HEK293 (cell line): Measurements from ENCODE around the gene MUC2.

Experiments used
- CTCF ChIA-PET: fragments of 350-600 bp; formaldehyde crosslinking; extraction: SDS; loops from one replicate; lab custom pipeline; 2021; ENCODE audit warnings: antibody characterized with exemption; lab: Yijun Ruan, JAX
- POLR2A ChIA-PET: fragments of 300-600 bp; formaldehyde crosslinking; extraction: SDS; loops from one replicate; lab custom pipeline; 2020; ENCODE audit warnings: antibody characterized with exemption, inconsistent platforms; lab: Yijun Ruan, JAX
- H3K27ac ChIP-seq: fragments of 200-500 bp; sonication (Bioruptor generic); 2 replicates; pipeline ENCODE4 v1.5.1; 2014; ENCODE audit warnings: low read depth, low read length, control low read depth, inconsistent platforms; ENCODE audit errors: extremely low read depth
- H3K36me3 ChIP-seq, 2 experiments: fragments of 200-500 bp in 1 of 2; sonication (Bioruptor generic) in 1 of 2; 1 replicate in 1 of 2; 2 replicates in 1 of 2; pipeline ENCODE4 v1.5.1; 2014 to 2017; ENCODE audit warnings: inconsistent platforms in 2 of 2, low read length in 2 of 2; ENCODE audit not compliant: control insufficient read depth in 2 of 2, insufficient read depth in 1 of 2
- H3K4me1 ChIP-seq: fragments of 200-500 bp; sonication (Bioruptor generic); 2 replicates; pipeline ENCODE4 v1.5.1; 2014; ENCODE audit warnings: mild to moderate bottlenecking, low read length, inconsistent platforms; ENCODE audit not compliant: control insufficient read depth, insufficient read depth
- H3K4me3 ChIP-seq: 2 replicates; pipeline ENCODE4 v1.5.1; 2011; ENCODE audit warnings: low read depth, mild to moderate bottlenecking, control low read depth, low read length, moderate library complexity
- H3K9me3 ChIP-seq: fragments of 200-500 bp; sonication (Bioruptor generic); 2 replicates; pipeline ENCODE4 v1.5.1; 2014; ENCODE audit warnings: low read depth, low read length, inconsistent platforms; ENCODE audit not compliant: control insufficient read depth, insufficient read depth
- GLIS1 ChIP-seq: fragments of 450-650 bp; formaldehyde crosslinking; IDR thresholded peaks from 2 replicates; pipeline ENCODE4 v1.5.1; 2016; ENCODE audit warnings: missing biosample characterization, missing genetic modification characterization
- KLF1 ChIP-seq: fragments of 450-650 bp; formaldehyde crosslinking; IDR thresholded peaks from 2 replicates; pipeline ENCODE4 v1.5.1; 2016; ENCODE audit warnings: missing biosample characterization, missing genetic modification characterization
- KLF9 ChIP-seq: fragments of 450-650 bp; formaldehyde crosslinking; IDR thresholded peaks from 2 replicates; pipeline ENCODE4 v1.5.1; 2016; ENCODE audit warnings: missing biosample characterization, missing genetic modification characterization, low read depth
- ZFP37 ChIP-seq: fragments of 450-650 bp; formaldehyde crosslinking; IDR thresholded peaks from 2 replicates; pipeline ENCODE4 v1.5.1; 2016; ENCODE audit warnings: missing biosample characterization, missing genetic modification characterization
- ZNF132 ChIP-seq: fragments of 450-650 bp; formaldehyde crosslinking; IDR thresholded peaks from 2 replicates; pipeline ENCODE4 v1.5.1; 2017; ENCODE audit warnings: missing biosample characterization, missing genetic modification characterization, borderline replicate concordance
- ZNF138 ChIP-seq: fragments of 450-650 bp; formaldehyde crosslinking; IDR thresholded peaks from 2 replicates; pipeline ENCODE4 v1.5.1; 2016; ENCODE audit warnings: missing biosample characterization, missing genetic modification characterization, borderline replicate concordance
- ZNF140 ChIP-seq: fragments of 450-650 bp; formaldehyde crosslinking; IDR thresholded peaks from 2 replicates; pipeline ENCODE4 v1.5.1; 2016; ENCODE audit warnings: missing biosample characterization, missing genetic modification characterization
- ZNF239 ChIP-seq: fragments of 450-650 bp; formaldehyde crosslinking; IDR thresholded peaks from 2 replicates; pipeline ENCODE4 v1.5.1; 2016; ENCODE audit warnings: missing biosample characterization, missing genetic modification characterization
- ZNF311 ChIP-seq: fragments of 450-650 bp; formaldehyde crosslinking; IDR thresholded peaks from 2 replicates; pipeline ENCODE4 v1.5.1; 2017; ENCODE audit warnings: missing biosample characterization, missing genetic modification characterization, borderline replicate concordance
- ZNF473 ChIP-seq: fragments of 450-650 bp; formaldehyde crosslinking; IDR thresholded peaks from 2 replicates; pipeline ENCODE4 v1.5.1; 2017; ENCODE audit warnings: missing biosample characterization, missing genetic modification characterization
- ZNF707 ChIP-seq: fragments of 450-650 bp; formaldehyde crosslinking; IDR thresholded peaks from 2 replicates; pipeline ENCODE4 v1.5.1; 2016; ENCODE audit warnings: missing biosample characterization, missing genetic modification characterization
- ZNF792 ChIP-seq: fragments of 450-650 bp; formaldehyde crosslinking; IDR thresholded peaks from 2 replicates; pipeline ENCODE4 v1.5.1; 2016; ENCODE audit warnings: missing biosample characterization, missing genetic modification characterization
- TF ChIP-seq, protein P1 (sequence below): fragments of 450-650 bp; formaldehyde crosslinking; IDR thresholded peaks from 2 replicates; pipeline ENCODE4 v1.5.1; 2016; ENCODE audit warnings: missing biosample characterization, missing genetic modification characterization
- TF ChIP-seq, protein P2 (sequence below): fragments of 450-650 bp; formaldehyde crosslinking; IDR thresholded peaks from 2 replicates; pipeline ENCODE4 v1.5.1; 2016; ENCODE audit warnings: missing biosample characterization, missing genetic modification characterization, low read depth
- TF ChIP-seq, protein P3 (sequence below): fragments of 450-650 bp; formaldehyde crosslinking; IDR thresholded peaks from 2 replicates; pipeline ENCODE4 v1.5.1; 2017; ENCODE audit warnings: missing biosample characterization, missing genetic modification characterization
- TF ChIP-seq, protein P4 (sequence below): fragments of 450-650 bp; formaldehyde crosslinking; IDR thresholded peaks from 2 replicates; pipeline ENCODE4 v1.5.1; 2016; ENCODE audit warnings: missing biosample characterization, missing genetic modification characterization
- TF ChIP-seq, protein P5 (sequence below): fragments of 450-650 bp; formaldehyde crosslinking; IDR thresholded peaks from 2 replicates; pipeline ENCODE4 v1.5.1; 2016; ENCODE audit warnings: missing biosample characterization, missing genetic modification characterization
- TF ChIP-seq, protein P6 (sequence below): IDR thresholded peaks from 2 replicates; pipeline ENCODE4 v1.6.1; 2011; ENCODE audit warnings: mild to moderate bottlenecking, low read depth, low read length, borderline replicate concordance
- TF ChIP-seq, protein P7 (sequence below): fragments of 450-650 bp; formaldehyde crosslinking; IDR thresholded peaks from 2 replicates; pipeline ENCODE4 v1.5.1; 2016; ENCODE audit warnings: missing biosample characterization, missing genetic modification characterization
- TF ChIP-seq, protein P8 (sequence below): fragments of 450-650 bp; formaldehyde crosslinking; IDR thresholded peaks from 2 replicates; pipeline ENCODE4 v1.5.1; 2016; ENCODE audit warnings: missing biosample characterization, missing genetic modification characterization

Gene MUC2

DNA sequence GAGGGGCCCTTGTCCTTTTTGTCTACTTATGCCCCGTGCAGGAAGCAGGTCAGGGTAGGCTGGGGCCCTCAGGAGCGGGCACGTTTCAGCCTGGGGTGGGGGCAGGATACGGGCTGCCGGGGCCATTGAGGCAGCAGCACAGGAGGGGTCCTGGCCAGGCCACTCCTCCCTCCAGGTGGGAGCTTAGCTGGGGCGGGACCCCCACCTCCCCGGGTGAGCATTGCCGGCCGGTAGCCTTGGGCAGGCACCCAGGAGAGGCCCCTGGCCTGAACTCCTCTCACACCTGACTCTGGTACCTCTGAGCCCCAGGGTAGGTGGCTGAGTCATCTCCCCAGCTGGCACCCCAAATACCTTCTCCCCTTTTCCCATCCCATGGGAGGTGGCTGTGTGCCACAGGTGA, 33.2 kb upstream of the MUC2 start:
- H3K4me1 ChIP-seq = no peaks in the 10 kb centered on the region

More for the DNA sequence above, 33.2 kb upstream of the MUC2 start:
- Histone ChIP-seq H3K9me3 (no peaks in the 10 kb centered on the region), H3K36me3 (no peaks in the 10 kb centered on the region)
- POLR2A ChIA-PET = interaction anchor here (0.6 kb wide), 1 partner anchor 124 kb away, joined by 5 read pairs; no protein-coding TSS in a partner anchor
- TF ChIP-seq ZNF132 (tag by site-specific recombination) = no peak
- TF ChIP-seq ZNF473 (tag by site-specific recombination) = no peak
- TF ChIP-seq, protein P1, sequence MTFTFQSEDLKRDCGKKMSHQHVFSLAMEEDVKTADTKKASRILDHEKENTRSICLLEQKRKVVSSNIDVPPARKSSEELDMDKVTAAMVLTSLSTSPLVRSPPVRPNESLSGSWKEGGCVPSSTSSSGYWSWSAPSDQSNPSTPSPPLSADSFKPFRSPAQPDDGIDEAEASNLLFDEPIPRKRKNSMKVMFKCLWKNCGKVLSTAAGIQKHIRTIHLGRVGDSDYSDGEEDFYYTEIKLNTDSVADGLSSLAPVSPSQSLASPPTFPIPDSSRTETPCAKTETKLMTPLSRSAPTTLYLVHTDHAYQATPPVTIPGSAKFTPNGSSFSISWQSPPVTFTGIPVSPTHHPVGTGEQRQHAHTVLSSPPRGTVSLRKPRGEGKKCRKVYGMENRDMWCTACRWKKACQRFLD (tag by site-specific recombination) = no peak
- TF ChIP-seq, protein P2, sequence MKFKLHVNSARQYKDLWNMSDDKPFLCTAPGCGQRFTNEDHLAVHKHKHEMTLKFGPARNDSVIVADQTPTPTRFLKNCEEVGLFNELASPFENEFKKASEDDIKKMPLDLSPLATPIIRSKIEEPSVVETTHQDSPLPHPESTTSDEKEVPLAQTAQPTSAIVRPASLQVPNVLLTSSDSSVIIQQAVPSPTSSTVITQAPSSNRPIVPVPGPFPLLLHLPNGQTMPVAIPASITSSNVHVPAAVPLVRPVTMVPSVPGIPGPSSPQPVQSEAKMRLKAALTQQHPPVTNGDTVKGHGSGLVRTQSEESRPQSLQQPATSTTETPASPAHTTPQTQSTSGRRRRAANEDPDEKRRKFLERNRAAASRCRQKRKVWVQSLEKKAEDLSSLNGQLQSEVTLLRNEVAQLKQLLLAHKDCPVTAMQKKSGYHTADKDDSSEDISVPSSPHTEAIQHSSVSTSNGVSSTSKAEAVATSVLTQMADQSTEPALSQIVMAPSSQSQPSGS (tag by site-specific recombination) = no peak
- TF ChIP-seq KLF1 (tag by site-specific recombination) = no peak
- no peak for TF ChIP-seq ZNF792 (tag by site-specific recombination)
- no peak for TF ChIP-seq ZNF239
- TF ChIP-seq KLF9 = no peak
- TF ChIP-seq, protein P3, sequence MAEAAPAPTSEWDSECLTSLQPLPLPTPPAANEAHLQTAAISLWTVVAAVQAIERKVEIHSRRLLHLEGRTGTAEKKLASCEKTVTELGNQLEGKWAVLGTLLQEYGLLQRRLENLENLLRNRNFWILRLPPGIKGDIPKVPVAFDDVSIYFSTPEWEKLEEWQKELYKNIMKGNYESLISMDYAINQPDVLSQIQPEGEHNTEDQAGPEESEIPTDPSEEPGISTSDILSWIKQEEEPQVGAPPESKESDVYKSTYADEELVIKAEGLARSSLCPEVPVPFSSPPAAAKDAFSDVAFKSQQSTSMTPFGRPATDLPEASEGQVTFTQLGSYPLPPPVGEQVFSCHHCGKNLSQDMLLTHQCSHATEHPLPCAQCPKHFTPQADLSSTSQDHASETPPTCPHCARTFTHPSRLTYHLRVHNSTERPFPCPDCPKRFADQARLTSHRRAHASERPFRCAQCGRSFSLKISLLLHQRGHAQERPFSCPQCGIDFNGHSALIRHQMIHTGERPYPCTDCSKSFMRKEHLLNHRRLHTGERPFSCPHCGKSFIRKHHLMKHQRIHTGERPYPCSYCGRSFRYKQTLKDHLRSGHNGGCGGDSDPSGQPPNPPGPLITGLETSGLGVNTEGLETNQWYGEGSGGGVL (tag by site-specific recombination) = no peak
- no peak for TF ChIP-seq ZFP37
- no peak for TF ChIP-seq ZNF707
- TF ChIP-seq GLIS1 = no peak
- no peak for TF ChIP-seq ZNF138 (tag by site-specific recombination)
- TF ChIP-seq, protein P4, sequence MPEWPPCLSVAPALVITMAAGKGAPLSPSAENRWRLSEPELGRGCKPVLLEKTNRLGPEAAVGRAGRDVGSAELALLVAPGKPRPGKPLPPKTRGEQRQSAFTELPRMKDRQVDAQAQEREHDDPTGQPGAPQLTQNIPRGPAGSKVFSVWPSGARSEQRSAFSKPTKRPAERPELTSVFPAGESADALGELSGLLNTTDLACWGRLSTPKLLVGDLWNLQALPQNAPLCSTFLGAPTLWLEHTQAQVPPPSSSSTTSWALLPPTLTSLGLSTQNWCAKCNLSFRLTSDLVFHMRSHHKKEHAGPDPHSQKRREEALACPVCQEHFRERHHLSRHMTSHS = no peak
- no peak for TF ChIP-seq ZNF140 (tag by site-specific recombination)
- TF ChIP-seq, protein P5, sequence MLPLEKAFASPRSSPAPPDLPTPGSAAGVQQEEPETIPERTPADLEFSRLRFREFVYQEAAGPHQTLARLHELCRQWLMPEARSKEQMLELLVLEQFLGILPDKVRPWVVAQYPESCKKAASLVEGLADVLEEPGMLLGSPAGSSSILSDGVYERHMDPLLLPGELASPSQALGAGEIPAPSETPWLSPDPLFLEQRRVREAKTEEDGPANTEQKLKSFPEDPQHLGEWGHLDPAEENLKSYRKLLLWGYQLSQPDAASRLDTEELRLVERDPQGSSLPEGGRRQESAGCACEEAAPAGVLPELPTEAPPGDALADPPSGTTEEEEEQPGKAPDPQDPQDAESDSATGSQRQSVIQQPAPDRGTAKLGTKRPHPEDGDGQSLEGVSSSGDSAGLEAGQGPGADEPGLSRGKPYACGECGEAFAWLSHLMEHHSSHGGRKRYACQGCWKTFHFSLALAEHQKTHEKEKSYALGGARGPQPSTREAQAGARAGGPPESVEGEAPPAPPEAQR (tag by site-specific recombination) = no peak
- TF ChIP-seq, protein P6, sequence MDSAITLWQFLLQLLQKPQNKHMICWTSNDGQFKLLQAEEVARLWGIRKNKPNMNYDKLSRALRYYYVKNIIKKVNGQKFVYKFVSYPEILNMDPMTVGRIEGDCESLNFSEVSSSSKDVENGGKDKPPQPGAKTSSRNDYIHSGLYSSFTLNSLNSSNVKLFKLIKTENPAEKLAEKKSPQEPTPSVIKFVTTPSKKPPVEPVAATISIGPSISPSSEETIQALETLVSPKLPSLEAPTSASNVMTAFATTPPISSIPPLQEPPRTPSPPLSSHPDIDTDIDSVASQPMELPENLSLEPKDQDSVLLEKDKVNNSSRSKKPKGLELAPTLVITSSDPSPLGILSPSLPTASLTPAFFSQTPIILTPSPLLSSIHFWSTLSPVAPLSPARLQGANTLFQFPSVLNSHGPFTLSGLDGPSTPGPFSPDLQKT = no peak
- no peak for TF ChIP-seq ZNF311 (tag by site-specific recombination)
- TF ChIP-seq, protein P7, sequence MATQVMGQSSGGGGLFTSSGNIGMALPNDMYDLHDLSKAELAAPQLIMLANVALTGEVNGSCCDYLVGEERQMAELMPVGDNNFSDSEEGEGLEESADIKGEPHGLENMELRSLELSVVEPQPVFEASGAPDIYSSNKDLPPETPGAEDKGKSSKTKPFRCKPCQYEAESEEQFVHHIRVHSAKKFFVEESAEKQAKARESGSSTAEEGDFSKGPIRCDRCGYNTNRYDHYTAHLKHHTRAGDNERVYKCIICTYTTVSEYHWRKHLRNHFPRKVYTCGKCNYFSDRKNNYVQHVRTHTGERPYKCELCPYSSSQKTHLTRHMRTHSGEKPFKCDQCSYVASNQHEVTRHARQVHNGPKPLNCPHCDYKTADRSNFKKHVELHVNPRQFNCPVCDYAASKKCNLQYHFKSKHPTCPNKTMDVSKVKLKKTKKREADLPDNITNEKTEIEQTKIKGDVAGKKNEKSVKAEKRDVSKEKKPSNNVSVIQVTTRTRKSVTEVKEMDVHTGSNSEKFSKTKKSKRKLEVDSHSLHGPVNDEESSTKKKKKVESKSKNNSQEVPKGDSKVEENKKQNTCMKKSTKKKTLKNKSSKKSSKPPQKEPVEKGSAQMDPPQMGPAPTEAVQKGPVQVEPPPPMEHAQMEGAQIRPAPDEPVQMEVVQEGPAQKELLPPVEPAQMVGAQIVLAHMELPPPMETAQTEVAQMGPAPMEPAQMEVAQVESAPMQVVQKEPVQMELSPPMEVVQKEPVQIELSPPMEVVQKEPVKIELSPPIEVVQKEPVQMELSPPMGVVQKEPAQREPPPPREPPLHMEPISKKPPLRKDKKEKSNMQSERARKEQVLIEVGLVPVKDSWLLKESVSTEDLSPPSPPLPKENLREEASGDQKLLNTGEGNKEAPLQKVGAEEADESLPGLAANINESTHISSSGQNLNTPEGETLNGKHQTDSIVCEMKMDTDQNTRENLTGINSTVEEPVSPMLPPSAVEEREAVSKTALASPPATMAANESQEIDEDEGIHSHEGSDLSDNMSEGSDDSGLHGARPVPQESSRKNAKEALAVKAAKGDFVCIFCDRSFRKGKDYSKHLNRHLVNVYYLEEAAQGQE (tag by site-specific recombination) = no peak
- TF ChIP-seq, protein P8, sequence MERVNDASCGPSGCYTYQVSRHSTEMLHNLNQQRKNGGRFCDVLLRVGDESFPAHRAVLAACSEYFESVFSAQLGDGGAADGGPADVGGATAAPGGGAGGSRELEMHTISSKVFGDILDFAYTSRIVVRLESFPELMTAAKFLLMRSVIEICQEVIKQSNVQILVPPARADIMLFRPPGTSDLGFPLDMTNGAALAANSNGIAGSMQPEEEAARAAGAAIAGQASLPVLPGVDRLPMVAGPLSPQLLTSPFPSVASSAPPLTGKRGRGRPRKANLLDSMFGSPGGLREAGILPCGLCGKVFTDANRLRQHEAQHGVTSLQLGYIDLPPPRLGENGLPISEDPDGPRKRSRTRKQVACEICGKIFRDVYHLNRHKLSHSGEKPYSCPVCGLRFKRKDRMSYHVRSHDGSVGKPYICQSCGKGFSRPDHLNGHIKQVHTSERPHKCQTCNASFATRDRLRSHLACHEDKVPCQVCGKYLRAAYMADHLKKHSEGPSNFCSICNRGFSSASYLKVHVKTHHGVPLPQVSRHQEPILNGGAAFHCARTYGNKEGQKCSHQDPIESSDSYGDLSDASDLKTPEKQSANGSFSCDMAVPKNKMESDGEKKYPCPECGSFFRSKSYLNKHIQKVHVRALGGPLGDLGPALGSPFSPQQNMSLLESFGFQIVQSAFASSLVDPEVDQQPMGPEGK (tag by site-specific recombination) = no peak
- TF ChIP-seq, all 188 proteins: peak for 0
- CTCF ChIA-PET = interaction anchor here (1.3 kb wide), 1 partner anchor 10 kb away, joined by 6 read pairs; no protein-coding TSS in a partner anchor
- H3K4me3 ChIP-seq = no peak overlapping the region
- no peak overlapping the region for H3K27ac ChIP-seq
